Activated T-cell treated with anti-CD3 and anti-CD28 coated beads for 4 hours (primary cell): ENCODE data around the gene BCAS3.

ENCODE experiments used
- DNase-seq: peaks from one replicate; pipeline ENCODE4 v3.0.0-alpha.2; 2020

BCAS3 gene

DNA sequence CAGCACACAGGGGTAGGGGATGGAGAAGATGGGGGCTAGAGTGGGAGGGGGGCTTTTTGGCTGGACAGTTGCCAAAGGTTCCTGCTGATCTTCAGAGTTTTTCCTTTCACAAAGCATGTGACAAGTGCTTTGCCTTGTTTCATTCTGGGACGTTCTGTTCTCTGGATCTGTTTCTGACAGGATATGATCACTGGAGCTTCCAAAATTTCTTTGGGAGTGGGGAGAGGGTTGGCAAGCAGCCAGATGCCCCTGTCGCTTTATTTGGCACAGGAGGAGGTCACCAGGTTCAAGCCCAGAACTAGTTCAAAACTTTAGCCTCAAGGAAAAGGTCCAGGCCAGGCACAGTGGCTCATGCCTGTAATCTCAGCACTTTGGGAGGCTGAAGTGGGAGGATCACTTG is 653.5 kb downstream of the BCAS3 start:
- DNase-seq: no peak

DNA sequence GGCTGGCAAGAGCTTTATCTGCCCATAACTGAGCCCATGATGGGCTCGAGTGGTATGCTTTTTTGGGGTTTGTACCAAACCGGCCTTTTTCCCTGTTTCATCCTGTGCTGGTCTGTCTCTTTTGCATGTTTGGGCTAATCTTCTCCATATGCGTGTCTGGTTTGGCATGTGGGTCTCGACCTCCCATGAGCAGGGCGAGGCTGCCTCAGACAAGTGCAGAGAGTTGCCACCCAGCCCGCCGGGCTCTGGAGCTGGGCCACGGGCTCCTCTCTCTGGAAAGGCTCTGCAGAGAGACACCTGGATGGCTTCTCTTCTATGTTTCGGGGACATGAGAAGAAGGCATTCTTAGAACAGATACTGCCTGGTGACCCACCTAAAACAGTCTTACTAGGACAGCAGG is 654.2 kb downstream of the BCAS3 start:
- no peak for DNase-seq

DNA sequence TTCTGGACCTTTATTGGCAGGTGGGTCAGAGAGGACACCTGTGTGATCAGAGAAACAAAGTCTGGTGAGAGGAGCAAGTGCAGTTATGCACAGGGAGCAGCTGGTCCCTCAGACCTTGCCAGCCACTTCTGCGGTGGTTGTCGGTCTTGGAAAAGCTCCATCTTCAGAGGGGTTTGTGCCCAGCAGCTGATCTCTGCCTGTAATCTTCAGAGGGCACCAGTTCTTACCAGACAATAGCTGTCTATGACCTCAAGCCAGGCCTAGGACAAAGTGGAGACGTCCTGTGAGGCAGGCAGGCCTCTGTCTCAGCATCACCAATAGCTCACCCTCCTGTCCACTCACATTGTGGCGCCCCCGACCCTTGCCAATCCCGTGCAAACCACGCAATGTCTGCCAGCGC is 655.5 kb downstream of the BCAS3 start:
- DNase-seq: no peak

DNA sequence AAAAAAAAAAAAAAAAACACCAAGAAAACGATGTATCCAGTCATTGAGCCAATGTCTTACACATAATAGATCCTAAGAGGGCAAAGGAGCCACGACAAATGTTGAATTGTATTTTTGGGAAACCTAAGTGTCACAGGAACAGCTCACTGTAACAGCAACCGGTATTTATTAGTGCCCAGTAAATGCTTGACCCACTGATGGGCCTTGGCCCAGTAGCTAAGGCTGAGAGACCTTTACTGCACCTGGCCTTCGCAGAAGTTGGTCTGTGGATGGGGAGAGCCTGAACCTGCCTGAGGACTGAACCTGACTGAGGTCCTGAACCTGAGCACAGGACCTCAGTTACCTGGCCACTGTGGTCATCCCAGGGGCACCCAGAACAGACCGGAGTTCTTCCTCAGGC is 657.0 kb downstream of the BCAS3 start:
- DNase-seq: no peak

DNA sequence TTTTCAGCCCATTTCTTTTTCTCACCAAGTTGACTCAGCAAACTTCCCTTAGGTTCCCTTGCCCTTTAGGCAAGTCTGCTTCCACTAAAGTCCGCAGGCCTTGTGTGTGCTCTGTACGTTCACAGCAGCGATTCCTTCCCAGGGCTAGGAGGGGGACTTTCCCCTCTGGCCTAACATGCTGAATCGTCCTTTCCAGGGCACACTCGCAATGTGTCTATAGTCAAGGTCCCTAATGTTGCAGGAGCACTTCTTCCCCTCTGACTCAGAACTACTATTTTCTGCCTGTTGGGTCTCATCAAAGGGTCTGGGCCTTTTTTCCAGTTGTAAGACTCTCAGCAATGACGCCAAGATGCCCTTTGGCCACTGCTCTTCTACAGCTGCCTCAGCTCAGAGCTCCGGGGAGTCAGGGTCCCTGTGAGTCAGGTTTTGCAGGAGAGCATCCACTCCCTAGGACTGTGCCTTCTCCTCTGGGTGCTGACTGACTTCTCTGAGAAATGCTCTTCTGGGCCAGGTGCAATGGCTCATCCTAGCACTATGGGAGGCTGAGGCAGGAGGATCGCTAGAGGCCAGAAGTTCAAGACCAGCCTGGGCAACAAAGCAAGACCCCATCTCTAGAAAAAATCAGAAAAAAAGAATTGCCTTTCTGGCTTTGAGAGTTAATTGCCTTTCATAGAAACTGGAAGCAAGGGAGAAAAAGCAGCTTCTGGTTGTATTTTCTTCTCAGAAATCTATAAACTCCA is 657.6 kb downstream of the BCAS3 start:
- no peak for DNase-seq

DNA sequence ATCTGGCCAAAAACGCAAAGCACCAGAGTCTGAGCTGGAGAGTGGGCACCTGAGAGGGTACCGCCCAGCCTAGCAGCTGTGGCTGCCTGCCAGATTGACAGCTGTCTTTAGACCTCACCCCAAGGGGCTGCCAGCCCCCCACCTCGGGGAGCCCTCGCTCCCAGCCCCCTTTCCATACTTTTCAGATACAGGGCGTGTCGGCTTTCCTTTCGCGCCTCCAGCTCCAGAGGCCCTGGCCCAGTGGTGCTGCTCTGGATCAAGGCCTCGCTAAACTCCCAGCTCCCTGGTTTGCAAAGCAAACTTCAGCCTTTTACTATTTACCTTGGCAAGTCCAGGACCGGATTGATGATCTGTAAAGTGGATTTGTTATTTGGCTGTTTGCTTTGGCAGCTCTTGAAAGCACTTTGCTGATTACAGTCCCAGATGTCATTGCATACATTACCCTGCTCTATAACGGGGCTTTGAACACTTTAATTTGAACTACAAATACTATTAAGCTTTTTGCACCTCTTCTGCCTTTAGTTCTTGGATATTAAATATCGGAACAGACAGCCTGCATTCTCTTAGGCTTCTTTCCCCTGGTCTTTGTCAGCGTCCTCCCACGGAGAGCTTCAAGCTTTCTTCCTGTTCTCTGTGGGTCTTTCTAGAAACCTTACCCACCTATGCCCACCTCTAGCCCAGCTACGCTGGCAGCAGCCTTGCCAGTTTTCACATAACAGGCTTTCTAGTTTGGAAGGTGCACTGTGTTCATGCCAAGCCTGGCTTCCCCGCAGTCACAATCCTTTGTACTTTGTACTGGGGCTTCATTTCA is 658.4 kb downstream of the BCAS3 start:
- no peak for DNase-seq

DNA sequence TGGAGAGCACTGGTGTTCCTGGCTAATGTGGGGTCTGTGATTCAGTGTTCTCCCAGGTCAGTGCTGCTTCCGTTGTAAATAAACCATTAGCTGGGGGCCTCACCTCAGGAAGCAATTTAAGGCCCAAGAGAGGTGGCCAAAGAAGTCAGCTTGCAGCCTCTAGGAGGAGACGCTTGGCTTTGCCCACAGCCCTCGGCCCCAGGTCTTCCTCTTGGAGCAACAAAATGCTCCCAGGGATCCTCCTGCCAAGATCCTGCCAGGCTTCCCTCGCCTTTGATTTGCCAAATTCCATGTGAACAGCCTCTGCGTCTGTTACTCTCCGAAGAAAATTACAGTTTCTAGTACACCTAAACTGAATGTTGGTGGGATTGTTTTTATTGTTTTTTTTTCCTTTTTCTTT is 659.6 kb downstream of the BCAS3 start:
- DNase-seq: no peak

DNA sequence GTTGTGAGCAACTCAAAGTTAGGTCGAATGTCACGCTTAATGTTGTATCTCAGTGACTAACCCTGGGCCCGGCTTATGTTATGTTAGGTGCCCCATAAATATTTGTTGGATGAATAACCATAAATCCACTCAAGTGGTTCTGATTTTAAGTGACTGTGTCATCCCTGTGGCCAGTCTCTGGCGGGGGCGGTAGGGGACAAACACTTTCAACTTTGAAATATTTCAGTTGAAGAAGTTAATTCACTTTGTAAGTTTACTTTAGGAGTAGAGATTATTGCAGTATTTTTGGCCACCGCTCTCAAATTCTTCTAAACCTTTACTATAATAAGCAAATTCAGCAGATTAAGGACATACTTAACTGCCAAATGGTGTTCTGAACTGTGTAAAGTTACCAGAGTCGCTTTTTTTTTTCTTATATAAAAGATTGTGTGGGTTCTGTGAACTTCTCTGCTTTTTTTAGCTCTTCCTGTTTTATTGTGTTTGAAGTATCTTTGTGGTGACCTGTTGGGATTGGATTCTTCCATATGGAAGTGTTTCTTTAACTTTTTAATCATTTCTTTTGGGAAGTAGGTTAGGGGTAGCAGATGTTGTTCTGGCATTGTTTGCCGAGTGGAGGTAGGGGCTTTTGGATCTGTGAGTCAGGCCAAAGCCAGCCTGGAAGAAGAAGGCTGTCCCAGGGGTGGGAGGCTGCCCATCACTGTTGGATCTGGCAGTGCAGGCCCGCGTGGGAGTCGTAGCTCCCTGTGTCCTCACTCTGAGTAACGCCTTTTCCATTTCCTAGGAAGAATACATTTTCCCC is 660.5 kb downstream of the BCAS3 start:
- DNase-seq: no peak

DNA sequence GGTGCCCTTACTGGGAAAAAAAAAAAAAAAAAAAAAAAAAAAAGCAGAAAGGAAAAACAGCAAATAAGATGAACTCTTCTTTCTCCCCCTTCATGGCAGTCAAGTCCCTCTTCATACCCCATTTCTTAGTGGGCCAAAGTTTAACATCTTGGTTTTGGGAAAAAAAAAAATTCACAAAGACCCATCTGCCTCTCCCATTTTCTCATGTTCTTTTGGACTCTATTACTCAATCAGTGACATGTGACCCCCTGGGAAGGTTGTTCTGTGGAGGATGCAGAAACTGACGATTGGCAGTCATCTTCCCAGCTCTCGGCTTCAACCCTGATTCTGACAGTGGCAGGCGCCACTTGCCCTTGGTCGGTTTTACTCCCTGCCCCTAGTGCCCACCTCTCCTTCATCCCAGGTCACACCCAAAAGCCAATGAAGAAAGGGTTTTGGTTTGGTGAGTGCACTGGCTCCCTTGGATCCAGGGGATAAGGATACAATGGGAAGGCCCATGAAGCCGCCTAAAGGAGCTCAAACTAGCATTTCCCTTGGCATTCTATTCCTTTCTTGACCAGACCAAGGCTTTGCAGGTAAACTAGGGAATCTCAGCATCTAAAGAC is 661.3 kb downstream of the BCAS3 start:
- no peak for DNase-seq

DNA sequence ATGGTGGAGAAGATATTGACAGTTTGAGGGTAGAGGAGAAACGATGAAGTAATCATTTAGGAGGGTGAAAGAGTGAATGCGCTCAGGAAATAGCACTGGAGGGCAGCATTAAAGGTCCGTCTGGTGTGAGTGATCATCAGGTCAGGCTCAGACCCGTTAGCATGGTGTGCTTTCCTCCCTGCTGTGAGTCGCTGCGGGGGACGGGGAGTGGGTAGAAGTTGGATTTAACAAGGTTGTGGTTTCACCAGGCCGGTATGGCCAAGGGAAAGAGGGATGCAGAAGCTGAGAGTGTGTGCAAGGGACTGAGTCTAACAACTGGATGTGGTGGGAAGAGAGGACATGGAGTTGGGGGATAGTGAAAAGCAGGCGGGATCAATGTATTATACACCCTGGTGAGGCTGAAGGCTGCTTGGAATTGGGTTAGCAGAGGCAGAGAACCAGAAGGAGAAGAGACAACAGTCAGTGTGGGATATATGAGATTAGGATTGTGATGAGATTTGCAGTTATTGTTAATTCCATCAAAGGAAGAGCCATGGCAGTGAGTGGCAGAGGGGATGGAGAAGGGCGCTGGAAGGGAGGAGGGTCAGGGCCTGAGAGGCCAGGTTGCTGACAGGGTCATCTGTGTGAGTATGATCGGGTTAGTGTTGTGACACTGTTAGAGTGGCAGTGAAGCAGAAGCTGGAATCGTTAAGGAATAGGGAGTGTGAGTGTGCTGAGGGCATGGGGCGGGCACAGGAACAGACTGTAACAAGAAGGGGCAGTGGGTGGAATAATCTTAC is 663.0 kb downstream of the BCAS3 start:
- DNase-seq: no peak

DNA sequence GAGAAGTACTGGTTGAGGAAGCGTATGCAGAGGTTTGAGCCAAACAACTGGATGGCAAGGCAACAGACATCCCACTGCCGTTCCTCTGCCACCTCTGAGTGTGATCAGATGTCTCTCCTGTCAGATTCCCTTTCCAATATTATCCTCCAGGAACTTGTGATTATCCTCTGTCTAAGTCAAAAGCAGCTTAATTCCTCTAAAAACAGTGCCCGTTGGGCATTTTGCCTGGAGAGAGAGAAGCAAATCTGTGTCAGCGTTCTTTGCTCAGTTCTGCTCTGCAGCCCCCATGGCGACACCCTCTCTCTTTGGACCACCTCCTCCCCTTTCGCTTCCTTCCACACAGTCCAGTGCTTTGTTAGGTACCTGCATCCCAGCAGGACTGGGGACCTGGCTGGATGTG is 665.9 kb downstream of the BCAS3 start:
- no peak for DNase-seq

DNA sequence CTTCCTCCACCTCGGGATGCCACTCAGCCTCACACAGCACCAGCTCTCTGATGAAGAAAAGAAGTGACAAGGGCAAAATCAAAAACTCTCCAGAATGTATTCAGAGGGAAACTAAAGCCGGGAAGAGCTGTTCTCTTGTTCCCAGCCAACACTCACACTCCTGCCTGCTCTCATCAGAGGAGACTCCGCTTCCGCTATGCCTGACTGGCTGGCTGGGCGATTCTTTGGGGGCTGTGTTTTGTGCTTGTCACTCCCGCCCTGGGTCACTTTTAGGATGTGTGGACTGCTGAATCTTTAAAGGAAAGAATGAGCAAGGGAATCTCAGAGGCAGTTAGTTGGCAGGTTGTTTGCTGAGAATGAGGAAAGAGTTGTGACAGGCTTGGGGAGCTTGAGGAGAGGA is 667.4 kb downstream of the BCAS3 start:
- no peak for DNase-seq

DNA sequence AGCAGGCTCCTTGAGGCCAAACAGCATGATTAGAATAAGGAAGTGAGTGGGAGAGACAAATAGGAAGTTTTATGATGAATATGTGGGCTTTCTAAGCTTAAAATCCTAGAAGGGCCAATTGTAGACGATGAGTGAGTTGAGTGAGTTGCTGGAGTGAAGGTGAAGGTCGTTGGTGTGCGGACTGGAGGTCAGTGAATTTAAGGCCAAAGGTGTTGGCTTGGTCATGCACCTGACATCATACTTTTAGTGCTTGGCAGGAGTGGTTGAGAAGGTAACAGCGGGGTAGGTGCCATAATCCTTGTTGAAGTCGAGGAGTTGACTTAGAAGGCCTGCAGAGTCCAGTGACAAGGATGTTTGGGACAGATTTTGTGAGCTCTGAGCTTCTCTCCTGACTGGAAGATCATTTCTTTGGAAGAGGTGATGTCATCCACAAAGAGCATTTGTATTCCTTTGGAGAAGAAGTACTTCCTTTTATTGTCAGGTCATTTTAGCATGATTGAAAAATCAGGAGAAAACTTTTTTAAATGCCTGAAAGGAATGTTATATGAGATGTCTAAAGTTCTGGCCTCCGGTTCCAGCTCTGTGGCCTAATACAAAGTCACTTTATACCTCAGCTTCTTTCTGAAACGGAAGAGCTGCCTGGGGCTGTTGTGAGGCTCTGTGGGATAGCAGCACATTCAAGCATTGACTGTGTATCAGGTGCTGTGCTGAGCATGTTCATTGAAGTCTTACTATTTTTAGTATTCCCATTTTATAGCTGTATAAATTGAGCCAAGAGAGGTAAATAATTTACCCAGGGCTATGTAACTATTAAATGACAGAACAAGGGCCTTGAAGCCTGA is 668.4 kb downstream of the BCAS3 start:
- DNase-seq: no peak

DNA sequence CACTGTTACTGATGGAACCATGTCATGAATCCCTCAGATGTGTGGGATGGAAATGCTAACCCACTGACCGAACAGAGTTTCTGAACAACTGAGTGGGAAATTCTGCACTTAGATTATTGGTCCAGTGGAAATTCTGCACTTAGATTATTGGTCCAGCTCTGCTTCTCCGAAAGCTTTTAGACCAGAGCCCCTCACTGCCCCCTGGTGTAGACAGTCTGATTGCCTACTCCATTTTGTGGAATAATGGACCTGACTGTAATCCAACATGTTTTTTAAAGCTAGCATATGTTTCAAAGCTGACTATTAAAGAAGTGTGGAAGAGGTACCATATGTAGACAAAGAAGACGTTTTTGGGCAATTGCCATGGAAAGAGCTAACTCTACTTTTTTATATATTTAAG is 671.7 kb downstream of the BCAS3 start:
- no peak for DNase-seq

DNA sequence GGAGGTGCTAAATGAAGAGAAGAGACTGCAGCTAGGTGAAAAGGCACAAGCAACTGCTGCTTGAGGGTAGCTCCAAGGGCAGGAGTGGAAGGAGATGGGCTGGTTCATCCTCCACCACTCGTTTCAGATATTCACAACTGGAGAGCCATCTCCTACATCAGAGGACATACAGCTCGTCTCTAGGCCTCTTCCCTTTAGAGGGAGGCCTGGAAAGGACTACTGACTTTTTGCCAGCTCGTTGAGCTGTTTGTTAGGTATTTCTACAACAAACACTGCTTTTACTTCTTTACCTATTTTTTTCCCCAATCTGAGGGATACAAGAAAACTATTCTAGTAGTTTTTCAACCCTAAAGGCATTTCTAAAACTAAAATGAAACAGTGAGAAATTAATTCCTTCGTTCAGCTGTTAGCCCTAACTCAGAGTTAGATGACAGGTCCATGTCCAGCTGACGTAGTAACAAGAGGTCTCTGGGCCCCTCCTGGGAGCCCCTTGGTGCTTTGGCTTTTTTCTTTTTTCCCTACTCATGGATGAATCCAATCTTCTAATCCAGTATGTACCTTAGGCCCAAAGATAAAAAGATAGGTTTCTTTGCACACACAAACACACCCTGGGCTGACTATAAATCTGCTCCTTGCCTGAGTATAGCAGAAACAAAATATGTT is 674.2 kb downstream of the BCAS3 start:
- no peak for DNase-seq

DNA sequence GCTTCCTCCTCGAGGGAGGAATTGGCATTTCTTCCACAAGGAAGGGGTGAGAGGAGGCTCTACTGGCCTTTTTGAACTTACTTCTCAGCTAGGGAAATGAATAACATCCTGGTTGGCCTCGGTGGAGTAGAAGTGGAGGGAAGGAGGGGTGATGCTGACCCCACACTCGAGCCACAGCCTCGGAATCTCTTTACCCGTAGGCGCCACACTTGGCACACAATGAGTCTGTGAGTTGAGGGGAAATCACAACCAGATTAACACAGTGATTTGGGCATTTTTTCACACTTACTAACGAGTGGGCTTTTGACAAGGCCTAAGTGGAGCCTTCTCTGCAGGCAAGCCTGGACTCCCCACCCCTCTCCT is 674.7 kb downstream of the BCAS3 start:
- no peak for DNase-seq

DNA sequence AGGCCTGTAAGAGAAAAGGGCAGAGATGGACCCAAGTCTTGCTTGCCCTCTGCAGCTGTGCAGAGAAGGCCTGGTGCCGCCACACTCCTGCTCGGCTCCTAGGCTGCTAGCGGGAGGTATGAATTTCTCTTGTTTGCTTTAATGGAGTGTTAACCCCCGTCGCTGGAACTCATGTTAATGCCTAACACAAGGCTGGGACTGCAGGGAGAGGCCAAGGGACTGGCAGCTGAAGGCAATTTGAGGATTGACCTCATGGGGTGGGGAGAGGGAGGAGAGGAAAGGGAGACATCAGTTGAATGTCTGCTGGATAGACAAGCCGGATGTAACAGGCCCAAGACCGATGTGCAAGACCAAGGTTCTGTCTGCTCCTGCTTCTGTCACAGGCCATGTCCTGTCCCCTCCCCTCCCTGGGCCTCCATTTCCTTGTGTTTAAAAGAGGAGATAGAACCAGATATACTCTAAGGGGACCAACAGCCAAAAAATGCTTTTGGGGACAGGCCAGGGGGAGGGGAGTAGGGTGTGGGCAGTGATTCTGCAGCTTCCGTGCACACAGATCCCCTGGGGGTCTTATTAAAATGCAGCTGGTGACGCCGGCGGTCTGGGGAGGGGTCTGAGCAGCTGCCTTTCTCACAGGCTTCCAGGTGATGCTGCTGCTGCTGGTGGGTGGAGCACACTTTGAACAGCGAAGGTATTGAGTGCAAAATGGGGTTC is 675.3 kb downstream of the BCAS3 start:
- no peak for DNase-seq

DNA sequence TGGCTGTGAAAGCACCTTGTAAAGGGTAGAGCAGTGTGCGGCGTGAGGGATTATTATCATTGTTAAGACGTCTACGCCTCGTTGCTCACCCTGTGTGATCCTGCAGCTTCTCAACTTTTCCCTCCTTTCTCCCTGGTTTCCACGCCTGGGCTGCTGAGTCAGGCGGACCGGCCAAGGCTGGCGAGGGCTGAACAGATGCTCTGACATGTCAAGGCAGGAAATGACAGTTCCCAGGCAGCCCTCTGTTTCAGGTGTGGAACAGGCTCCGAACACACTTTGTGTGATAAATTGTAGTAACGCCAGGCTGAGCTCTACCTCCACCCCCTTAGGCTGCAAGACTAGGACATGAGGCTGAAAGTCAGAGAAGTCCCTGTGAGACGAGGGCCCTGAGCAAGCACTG is 676.0 kb downstream of the BCAS3 start:
- no peak for DNase-seq

DNA sequence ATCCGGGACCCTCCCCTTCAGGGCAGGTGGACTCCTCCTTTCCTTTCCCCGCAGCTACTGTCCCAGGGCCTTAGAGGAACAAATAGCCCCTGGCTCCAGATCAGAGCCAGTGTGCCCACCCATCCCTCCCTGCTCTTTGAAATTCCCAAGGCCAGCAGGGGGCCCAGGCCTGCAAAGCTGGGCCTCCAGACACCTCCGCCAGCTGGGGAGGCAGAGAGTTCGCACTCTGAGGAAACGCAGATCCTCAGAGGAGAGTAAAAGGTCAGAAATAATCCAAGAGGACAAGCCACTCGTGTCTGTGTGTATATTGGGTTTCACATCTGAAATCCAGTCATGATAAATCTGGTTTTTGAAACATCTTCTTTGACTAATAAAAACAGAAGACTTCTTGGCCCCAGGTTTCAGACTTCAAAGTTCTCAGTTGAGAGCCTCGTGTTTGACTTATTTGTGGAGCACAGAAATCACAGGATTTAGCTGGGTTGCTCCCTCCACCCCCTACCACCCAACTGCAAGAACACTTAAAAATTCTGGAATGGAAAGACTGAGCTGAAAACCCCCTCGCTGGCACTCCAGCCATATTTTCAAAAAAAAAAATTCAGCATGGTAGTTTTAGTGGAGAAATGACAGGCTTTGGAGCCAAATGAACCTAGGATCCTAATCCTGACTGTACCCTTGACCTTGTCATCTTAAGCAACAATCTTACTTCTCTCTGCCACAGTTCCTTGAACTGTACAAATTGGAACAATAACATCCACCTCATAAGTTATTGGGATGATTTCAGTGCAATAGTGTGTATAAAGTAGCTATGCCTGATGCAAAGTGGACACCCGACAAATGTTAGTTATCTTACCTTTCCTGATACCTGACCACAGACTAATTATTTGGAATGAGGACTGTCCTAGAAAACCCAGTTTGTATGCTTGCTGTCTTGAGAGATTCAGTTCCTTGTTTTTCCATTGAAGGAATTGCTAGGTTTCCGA is 677.5 kb downstream of the BCAS3 start:
- DNase-seq: no peak
